ENCODE measurements around the gene SMC6.
A peak's percentile ranks its signal among the peaks of the same experiment; 100 is the strongest.

SMC6 gene

DNA sequence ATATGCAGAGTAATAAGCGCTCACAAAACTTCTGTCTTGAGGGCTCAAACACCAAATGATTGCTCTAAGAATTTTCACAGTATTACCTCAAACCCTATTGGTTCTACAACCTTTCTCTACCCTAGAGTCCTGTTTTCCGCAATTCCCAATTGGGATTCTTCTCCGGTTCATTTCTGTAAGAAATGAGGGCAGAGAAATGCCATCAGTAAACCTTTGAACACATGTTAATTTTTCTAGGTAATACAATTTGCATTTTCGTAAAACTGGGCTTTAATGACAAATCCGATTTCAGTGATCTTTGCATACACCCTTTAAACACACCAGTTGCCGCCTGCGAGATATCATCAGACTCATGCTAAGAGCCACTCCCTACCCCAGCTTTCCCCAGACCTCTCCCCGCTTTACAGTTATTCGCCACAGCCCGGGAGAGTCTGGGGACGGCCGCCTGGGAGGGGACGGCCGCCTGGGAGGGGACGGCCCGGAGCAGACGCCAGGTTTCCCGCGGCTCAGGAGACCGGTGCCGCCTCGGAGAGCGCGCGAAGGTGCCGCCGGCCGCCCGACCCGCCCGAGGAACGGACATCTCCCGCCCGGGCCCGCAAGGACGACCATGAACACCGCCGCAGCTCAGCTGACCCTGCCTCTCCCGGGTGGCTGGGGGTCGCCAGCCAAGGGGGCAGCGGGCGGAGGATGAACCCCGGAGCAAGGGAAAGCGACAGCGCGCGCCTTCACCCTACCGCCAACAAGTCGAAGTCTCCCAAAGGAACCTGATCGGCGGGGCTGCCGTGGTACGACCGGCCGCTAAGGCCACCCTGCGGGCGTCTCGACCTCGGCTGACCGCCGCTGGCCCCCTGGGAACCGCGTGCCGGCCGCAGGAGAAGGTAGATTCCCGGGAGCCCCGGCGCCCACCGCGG lies 463 bp downstream of the SMC6 start:
- Histone ChIP-seq H3K9ac (ENCODE audit: low read length) (peak overlapping the region; percentile 96), H3K79me2 (ENCODE audit: low read length) (peaks cover 99% of the 10 kb centered on the region), H3K4me3 (ENCODE audit: low read length) (peak overlapping the region; percentile 94), H4K20me1 (ENCODE audit: insufficient read depth, low read length) (peaks cover 47% of the 10 kb centered on the region), H2AFZ (ENCODE audit: low read depth, low read length) (no peak overlapping the region), H3K9me3 (ENCODE audit: insufficient read depth, low read length) (no peaks in the 10 kb centered on the region), H3K36me3 (replicated peaks; ENCODE audit: low read depth, low read length) (peaks cover 21% of the 10 kb centered on the region), H3K27me3 (ENCODE audit: low read depth, low read length) (no peaks in the 10 kb centered on the region), H3K27ac (ENCODE audit: low read length) (peak overlapping the region; percentile 89), H3K4me1 (ENCODE audit: low read length) (peaks cover 49% of the 10 kb centered on the region), H3K4me2 (ENCODE audit: low read length) (peak overlapping the region; percentile 87)
- TF ChIP-seq EZH2phosphoT487 (IDR thresholded peaks at IDR 0.05; ENCODE audit: low read depth) = no peak
- TF ChIP-seq, protein P1, sequence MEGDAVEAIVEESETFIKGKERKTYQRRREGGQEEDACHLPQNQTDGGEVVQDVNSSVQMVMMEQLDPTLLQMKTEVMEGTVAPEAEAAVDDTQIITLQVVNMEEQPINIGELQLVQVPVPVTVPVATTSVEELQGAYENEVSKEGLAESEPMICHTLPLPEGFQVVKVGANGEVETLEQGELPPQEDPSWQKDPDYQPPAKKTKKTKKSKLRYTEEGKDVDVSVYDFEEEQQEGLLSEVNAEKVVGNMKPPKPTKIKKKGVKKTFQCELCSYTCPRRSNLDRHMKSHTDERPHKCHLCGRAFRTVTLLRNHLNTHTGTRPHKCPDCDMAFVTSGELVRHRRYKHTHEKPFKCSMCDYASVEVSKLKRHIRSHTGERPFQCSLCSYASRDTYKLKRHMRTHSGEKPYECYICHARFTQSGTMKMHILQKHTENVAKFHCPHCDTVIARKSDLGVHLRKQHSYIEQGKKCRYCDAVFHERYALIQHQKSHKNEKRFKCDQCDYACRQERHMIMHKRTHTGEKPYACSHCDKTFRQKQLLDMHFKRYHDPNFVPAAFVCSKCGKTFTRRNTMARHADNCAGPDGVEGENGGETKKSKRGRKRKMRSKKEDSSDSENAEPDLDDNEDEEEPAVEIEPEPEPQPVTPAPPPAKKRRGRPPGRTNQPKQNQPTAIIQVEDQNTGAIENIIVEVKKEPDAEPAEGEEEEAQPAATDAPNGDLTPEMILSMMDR (IDR thresholded peaks at IDR 0.05; ENCODE audit: low read depth, low read length) = no peak

DNA sequence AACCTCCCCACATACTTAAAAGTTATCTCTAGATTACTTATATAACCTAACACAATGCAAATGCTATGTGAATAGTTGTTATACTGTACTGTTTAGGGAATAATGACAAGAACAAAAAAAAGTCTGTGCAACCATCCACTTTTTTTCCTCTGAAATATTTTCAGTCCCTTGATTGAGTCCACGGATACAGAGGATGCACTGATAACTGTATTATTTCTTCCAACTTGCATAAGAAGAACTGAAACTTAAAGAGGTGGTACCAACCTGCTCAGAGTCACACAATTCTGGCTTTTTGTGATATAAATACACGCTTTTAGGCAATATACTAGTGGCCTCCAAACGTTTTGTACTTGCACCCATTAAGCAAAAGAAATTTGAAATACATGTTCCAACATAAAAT lies 1.4 kb downstream of the SMC6 start:
- no peaks in the 10 kb centered on the region for H3K27me3 ChIP-seq (ENCODE audit: low read depth, low read length)
- H3K4me3 ChIP-seq (ENCODE audit: low read length) = peak overlapping the region; percentile 94
- H2AFZ ChIP-seq (ENCODE audit: low read depth, low read length) = no peak overlapping the region
- H3K36me3 ChIP-seq (replicated peaks; ENCODE audit: low read depth, low read length) = peaks cover 21% of the 10 kb centered on the region
- peaks cover 40% of the 10 kb centered on the region for H3K4me1 ChIP-seq (ENCODE audit: low read length)
- peak overlapping the region; percentile 89 for H3K27ac ChIP-seq (ENCODE audit: low read length)
- peak overlapping the region; percentile 87 for H3K4me2 ChIP-seq (ENCODE audit: low read length)
- H3K9me3 ChIP-seq (ENCODE audit: insufficient read depth, low read length) = no peaks in the 10 kb centered on the region
- H3K9ac ChIP-seq (ENCODE audit: low read length) = peak overlapping the region; percentile 96
- no peak for TF ChIP-seq EZH2phosphoT487 (IDR thresholded peaks at IDR 0.05; ENCODE audit: low read depth)
- TF ChIP-seq, protein P1 (IDR thresholded peaks at IDR 0.05; ENCODE audit: low read depth, low read length) = no peak
- peaks cover 97% of the 10 kb centered on the region for H3K79me2 ChIP-seq (ENCODE audit: low read length)
- peaks cover 42% of the 10 kb centered on the region for H4K20me1 ChIP-seq (ENCODE audit: insufficient read depth, low read length)

- H3K9ac ChIP-seq (ENCODE audit: low read length) = no peak overlapping the region
- TF ChIP-seq EZH2phosphoT487 (IDR thresholded peaks at IDR 0.05; ENCODE audit: low read depth) = no peak
- TF ChIP-seq, protein P1 (IDR thresholded peaks at IDR 0.05; ENCODE audit: low read depth, low read length) = no peak
- peak overlapping the region; percentile 26; the same call in 1 of the 2 replicates for H3K27ac ChIP-seq (ENCODE audit: low read length)
- H3K27me3 ChIP-seq (ENCODE audit: low read depth, low read length) = no peaks in the 10 kb centered on the region
- H3K4me3 ChIP-seq (ENCODE audit: low read length) = peak overlapping the region; percentile 38
- peaks cover 90% of the 10 kb centered on the region for H3K79me2 ChIP-seq (ENCODE audit: low read length)
- no peaks in the 10 kb centered on the region for H3K9me3 ChIP-seq (ENCODE audit: insufficient read depth, low read length)
- no peak overlapping the region for H2AFZ ChIP-seq (ENCODE audit: low read depth, low read length)
- peaks cover 23% of the 10 kb centered on the region for H3K4me1 ChIP-seq (ENCODE audit: low read length)
- peak overlapping the region; percentile 61 for H3K4me2 ChIP-seq (ENCODE audit: low read length)
- H4K20me1 ChIP-seq (ENCODE audit: insufficient read depth, low read length) = peaks cover 22% of the 10 kb centered on the region
- H3K36me3 ChIP-seq (replicated peaks; ENCODE audit: low read depth, low read length) = peaks cover 33% of the 10 kb centered on the region
Observed at GRCh38 chr2:17749753-17750438, 3.7 kb downstream of the SMC6 start.

DNA sequence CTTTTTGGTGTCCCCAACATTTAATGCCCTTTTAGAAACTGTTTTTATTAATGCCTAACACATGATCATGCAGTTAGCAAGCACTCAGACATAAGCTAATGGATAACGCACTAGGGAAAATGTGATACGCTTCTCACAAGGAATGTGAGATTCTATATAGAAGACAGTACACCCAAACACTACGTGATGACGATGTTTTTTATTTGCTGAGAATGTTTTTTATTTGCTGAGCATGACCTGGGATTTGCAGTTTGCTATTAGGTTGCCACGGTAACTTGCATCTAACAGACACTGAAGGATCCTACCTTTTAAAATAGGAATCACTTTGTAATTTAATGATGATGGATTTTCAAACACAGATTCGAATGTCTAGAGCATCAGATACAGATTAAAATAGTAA lies 4.9 kb downstream of the SMC6 start:
- Histone ChIP-seq H3K27ac (ENCODE audit: low read length) (no peak overlapping the region), H3K4me2 (ENCODE audit: low read length) (no peak overlapping the region), H3K4me1 (ENCODE audit: low read length) (peaks cover 23% of the 10 kb centered on the region), H3K9ac (ENCODE audit: low read length) (no peak overlapping the region), H3K27me3 (ENCODE audit: low read depth, low read length) (no peaks in the 10 kb centered on the region), H3K79me2 (ENCODE audit: low read length) (peaks cover 84% of the 10 kb centered on the region), H2AFZ (ENCODE audit: low read depth, low read length) (no peak overlapping the region), H4K20me1 (ENCODE audit: insufficient read depth, low read length) (peaks cover 14% of the 10 kb centered on the region; the same call in 1 of the 2 replicates), H3K36me3 (replicated peaks; ENCODE audit: low read depth, low read length) (peaks cover 39% of the 10 kb centered on the region), H3K4me3 (ENCODE audit: low read length) (no peak overlapping the region), H3K9me3 (ENCODE audit: insufficient read depth, low read length) (no peaks in the 10 kb centered on the region)
- TF ChIP-seq, protein P1 (IDR thresholded peaks at IDR 0.05; ENCODE audit: low read depth, low read length) = no peak
- TF ChIP-seq EZH2phosphoT487 (IDR thresholded peaks at IDR 0.05; ENCODE audit: low read depth) = no peak

All from OCI-LY3 (cell line).